Measurements from ENCODE around the gene ZNF512. TPM values are rescaled to one million over a fixed set of nuclear protein-coding genes. Genes with fewer than 3 reads are reported as not detected.
A peak's percentile ranks its signal among the peaks of the same experiment; 100 is the strongest.

The ZNF512 gene
- total RNA-seq, 1 experiment from 2014 or later, result 34.2 TPM

GRCh38 chr2:27663285-27664153, 80.7 kb downstream of the ZNF512 start, which contains the start of the genes SLC4A1AP and SUPT7L (continued):
- TF ChIP-seq AR (CRISPR knock-in tag; IDR thresholded peaks at IDR 0.05) (peak; percentile 71; the same call in 1 of the 2 replicates), ARID4B (CRISPR knock-in tag; IDR thresholded peaks at IDR 0.05; ENCODE audit: borderline replicate concordance) (no peak), PRRX2 (CRISPR knock-in tag; IDR thresholded peaks at IDR 0.05) (no peak), ZNF138 (CRISPR knock-in tag; conservative IDR thresholded peaks at IDR 0.05) (no peak), E2F4 (CRISPR knock-in tag; IDR thresholded peaks at IDR 0.05; ENCODE audit: borderline replicate concordance, low read depth) (peak; percentile 43; the same call in 1 of the 2 replicates), HMGXB4 (CRISPR knock-in tag; IDR thresholded peaks at IDR 0.05) (peak; percentile 64), E2F5 (CRISPR knock-in tag; IDR thresholded peaks at IDR 0.05) (no peak), HMGA2 (CRISPR knock-in tag; IDR thresholded peaks at IDR 0.05) (peak; percentile 38; the same call in 1 of the 2 replicates), JAZF1 (CRISPR knock-in tag; IDR thresholded peaks at IDR 0.05) (no peak), ZNF671 (CRISPR knock-in tag; IDR thresholded peaks at IDR 0.05) (no peak), ZNF425 (CRISPR knock-in tag; conservative IDR thresholded peaks at IDR 0.05) (no peak), CREB1 (CRISPR knock-in tag; IDR thresholded peaks at IDR 0.05) (no peak), RELA (CRISPR knock-in tag; IDR thresholded peaks at IDR 0.05; ENCODE audit: borderline replicate concordance) (no peak), ATF3 (CRISPR knock-in tag; conservative IDR thresholded peaks at IDR 0.05) (no peak), USF2 (CRISPR knock-in tag; IDR thresholded peaks at IDR 0.05) (no peak), OVOL2 (CRISPR knock-in tag; IDR thresholded peaks at IDR 0.05; ENCODE audit: borderline replicate concordance) (no peak), ATF2 (CRISPR knock-in tag; IDR thresholded peaks at IDR 0.05; ENCODE audit: borderline replicate concordance, low read depth) (no peak), NR2C2 (CRISPR knock-in tag; IDR thresholded peaks at IDR 0.05) (peak; percentile 51; the same call in 1 of the 2 replicates), GTF2I (CRISPR knock-in tag; conservative IDR thresholded peaks at IDR 0.05) (no peak), ZNF121 (CRISPR knock-in tag; IDR thresholded peaks at IDR 0.05) (no peak), ZNF396 (CRISPR knock-in tag; IDR thresholded peaks at IDR 0.05; ENCODE audit: borderline replicate concordance) (no peak)

Data from WTC11 (cell line).